Naive thymus-derived CD4-positive, alpha-beta T cell (primary cell): ENCODE results near the gene GABRG3. TPM values are rescaled to one million over a fixed set of nuclear protein-coding genes. Genes with fewer than 3 reads are reported as not detected.
"Not testable (repeated sequence)": the region's sequence is repeated elsewhere in the genome, so short reads cannot be mapped to it uniquely, and the experiment has no call there.

ENCODE experiments used
- ATAC-seq: fragments of 150-1000 bp; cut with Tn5 transposase; 2 replicates; pipeline ENCODE4 v1.10.0; 2021; ENCODE audit warnings: mild to moderate bottlenecking, moderate library complexity
- CTCF ChIA-PET: fragments of 350-600 bp; sonication (Branson Sonifier 250); formaldehyde crosslinking; loops from one replicate; lab custom pipeline; 2021; ENCODE audit warnings: antibody characterized with exemption; lab: Charles Lee
- POLR2A ChIA-PET: fragments of 350-600 bp; sonication (Branson Sonifier 250); formaldehyde crosslinking; loops from one replicate; lab custom pipeline; 2021; ENCODE audit warnings: antibody characterized with exemption, inconsistent platforms; lab: Charles Lee
- DNase-seq, 9 donors: peaks; one replicate each; pipeline versions ENCODE4 v3.0.0 to v3.0.0-alpha.2; 2020 to 2022; ENCODE audit warnings: mixed read lengths in 1 of 9
- H3K27ac ChIP-seq: one replicate; pipeline ENCODE4 v1.7.0; 2013; ENCODE audit warnings: mild to moderate bottlenecking, low read depth, low read length, moderate library complexity
- H3K27me3 ChIP-seq, 2 donors: one replicate each; pipeline ENCODE4 v1.7.0; 2013; ENCODE audit warnings: low read length in 2 of 2, mild to moderate bottlenecking in 2 of 2, moderate library complexity in 2 of 2; ENCODE audit not compliant: control insufficient read depth in 2 of 2, insufficient read depth in 2 of 2
- H3K36me3 ChIP-seq, 3 experiments: 1 replicate in 2 of 3; 2 replicates in 1 of 3; pipeline ENCODE4 v1.7.0; 2013; ENCODE audit warnings: low read length in 3 of 3, mild to moderate bottlenecking in 3 of 3, moderate library complexity in 1 of 3; ENCODE audit not compliant: insufficient read depth in 3 of 3, control insufficient read depth in 2 of 3
- H3K4me1 ChIP-seq, 2 donors: one replicate each; pipeline ENCODE4 v1.7.0; 2013; ENCODE audit warnings: low read length in 2 of 2, mild to moderate bottlenecking in 2 of 2, moderate library complexity in 1 of 2; ENCODE audit not compliant: control insufficient read depth in 2 of 2, insufficient read depth in 2 of 2
- H3K4me3 ChIP-seq: 2 replicates; pipeline ENCODE4 v1.7.0; 2013; ENCODE audit warnings: mild to moderate bottlenecking, low read length
- H3K9me3 ChIP-seq, 3 experiments: 1 replicate in 2 of 3; 2 replicates in 1 of 3; pipeline ENCODE4 v1.7.0; 2013; ENCODE audit warnings: low read length in 3 of 3; ENCODE audit not compliant: control insufficient read depth in 2 of 3
- H3K27ac Mint-ChIP-seq, 9 donors: one replicate each; pipeline ENCODE4 v1.8.0; 2020 to 2022; ENCODE audit warnings: mixed read lengths in 9 of 9, mild to moderate bottlenecking in 8 of 9, moderate library complexity in 5 of 9, inconsistent platforms in 2 of 9
- H3K27me3 Mint-ChIP-seq, 5 donors: one replicate each; pipeline ENCODE4 v1.8.0; 2021 to 2022; ENCODE audit warnings: mixed read lengths in 5 of 5, mild to moderate bottlenecking in 1 of 5
- H3K36me3 Mint-ChIP-seq, 5 donors: one replicate each; pipeline ENCODE4 v1.8.0; 2020 to 2022; ENCODE audit warnings: mixed read lengths in 5 of 5, mild to moderate bottlenecking in 3 of 5, inconsistent platforms in 1 of 5
- H3K4me1 Mint-ChIP-seq, 7 donors: one replicate each; pipeline ENCODE4 v1.8.0; 2020 to 2022; ENCODE audit warnings: mixed read lengths in 7 of 7, mild to moderate bottlenecking in 3 of 7, inconsistent platforms in 1 of 7
- H3K4me3 Mint-ChIP-seq, 10 donors: one replicate each; pipeline ENCODE4 v1.8.0; 2020 to 2022; ENCODE audit warnings: mild to moderate bottlenecking in 10 of 10, mixed read lengths in 10 of 10, moderate library complexity in 6 of 10, inconsistent platforms in 2 of 10
- H3K9me3 Mint-ChIP-seq, 11 donors: one replicate each; pipeline ENCODE4 v1.8.0; 2020 to 2022; ENCODE audit warnings: mixed read lengths in 11 of 11, mild to moderate bottlenecking in 4 of 11, inconsistent platforms in 1 of 11, moderate library complexity in 1 of 11
- intact Hi-C, 2 donors: fragments of 100-400 bp; cut with micrococcal nuclease; formaldehyde crosslinking; loops; one replicate each; pipeline ENCODE4 v1.15.1; 2023
- polyA plus RNA-seq, 2 donors: library from polyadenylated mRNA; unstranded; fragments of 300-500 nt; fragmentation: Illumina TruSeq; gene quantifications; one replicate each; pipeline ENCODE4 v1.2.3, GENCODE V29; 2021
- total RNA-seq, 6 experiments: library from RNA in 5 of 6; stranded (reverse) in 5 of 6; gene quantifications; 1 replicate in 5 of 6; 2 replicates in 1 of 6; pipeline ENCODE4 v1.2.3 and lab custom pipeline; 2021 to 2026

The GABRG3 gene
- total and polyA plus RNA-seq, 7 experiments from 2014 or later = not detected

DNA sequence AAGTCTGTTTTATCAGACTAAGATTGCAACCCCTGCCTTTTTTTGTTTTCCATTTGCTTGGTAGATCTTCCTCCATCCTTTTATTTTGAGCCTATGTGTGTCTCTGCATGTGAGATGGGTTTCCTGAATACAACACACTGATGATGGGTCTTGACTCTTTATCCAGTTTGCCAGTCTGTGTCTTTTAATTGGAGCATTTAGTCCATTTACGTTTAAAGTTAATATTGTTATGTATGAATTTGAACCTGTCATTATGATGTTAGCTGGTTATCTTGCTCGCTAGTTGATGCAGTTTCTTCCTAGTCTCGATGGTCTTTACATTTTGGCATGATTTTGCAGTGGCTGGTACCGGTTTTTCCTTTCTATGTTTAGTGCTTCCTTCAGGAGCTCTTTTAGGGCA is 220.5 kb downstream of the GABRG3 start:
- H3K36me3 ChIP-seq, H3K4me3 ChIP-seq, H3K27ac Mint-ChIP-seq, H3K9me3 ChIP-seq, POLR2A ChIA-PET, DNase-seq, H3K4me1 Mint-ChIP-seq, CTCF ChIA-PET, H3K4me1 ChIP-seq, ATAC-seq, H3K4me3 Mint-ChIP-seq, intact Hi-C loops, H3K36me3 Mint-ChIP-seq, H3K27ac ChIP-seq, H3K27me3 Mint-ChIP-seq, H3K27me3 ChIP-seq: not testable (repeated sequence)
- H3K9me3 Mint-ChIP-seq = peaks cover 0 to 34% (median 14%) of the 10 kb centered on the region in 11 donors

DNA sequence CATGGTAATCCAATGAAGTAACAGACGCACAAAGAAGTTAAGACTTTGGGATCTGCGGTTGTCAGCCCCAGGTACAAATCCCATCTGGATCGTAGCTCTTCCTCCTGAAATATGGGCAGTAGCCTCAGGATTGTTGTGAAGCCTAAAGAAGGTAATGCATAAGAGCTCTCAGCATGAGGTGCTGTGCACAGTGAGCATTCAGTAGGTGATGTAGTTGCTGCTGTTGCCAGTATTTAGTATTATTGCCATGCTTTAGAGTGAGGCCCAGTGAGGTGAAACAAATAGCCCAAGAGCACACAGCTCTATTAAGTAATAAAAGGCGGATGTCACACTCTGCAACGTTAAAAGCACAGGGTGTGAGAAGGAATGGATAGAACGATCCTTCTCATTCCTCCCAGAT is 225.7 kb downstream of the GABRG3 start:
- H3K36me3 Mint-ChIP-seq = no peaks in the 10 kb centered on the region
- no peaks in the 10 kb centered on the region for H3K36me3 ChIP-seq
- ChIA-PET CTCF (no interaction called here), POLR2A (no interaction called here)
- no peaks in the 10 kb centered on the region for H3K4me1 Mint-ChIP-seq
- DNase-seq (no peak), ATAC-seq (no peak)
- no peaks in the 10 kb centered on the region for H3K9me3 ChIP-seq
- H3K27me3 ChIP-seq = no peaks in the 10 kb centered on the region
- no peak overlapping the region for H3K4me3 ChIP-seq
- H3K4me3 Mint-ChIP-seq = no peak overlapping the region
- H3K4me1 ChIP-seq = no peaks in the 10 kb centered on the region
- H3K27ac Mint-ChIP-seq = no peak overlapping the region
- intact Hi-C loops = no loop called here
- peaks cover 0 to 29% (median 11%) of the 10 kb centered on the region in 11 donors for H3K9me3 Mint-ChIP-seq
- no peak overlapping the region for H3K27ac ChIP-seq
- no peaks in the 10 kb centered on the region for H3K27me3 Mint-ChIP-seq

DNA sequence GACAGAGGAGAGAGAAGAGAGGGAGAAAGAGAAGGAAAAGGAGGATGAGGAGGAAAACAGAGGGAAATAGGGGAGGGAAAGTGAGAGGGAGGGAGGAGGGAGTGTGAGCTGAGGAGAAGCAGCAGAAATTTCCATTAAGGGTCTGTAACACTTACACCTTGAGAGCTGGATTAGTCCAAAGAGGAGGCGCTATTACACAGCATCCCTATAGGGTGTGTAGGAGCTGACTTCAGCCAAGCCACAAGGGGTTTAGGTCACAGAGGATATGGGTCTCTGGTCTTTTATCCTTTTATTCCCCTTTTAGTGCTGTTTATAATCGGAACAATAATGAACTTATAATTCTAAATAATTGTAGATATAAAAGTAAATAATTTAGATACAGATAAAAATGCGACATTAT is 230.4 kb downstream of the GABRG3 start:
- peaks cover 0 to 5% (median 0%) of the 10 kb centered on the region in 5 donors for H3K36me3 Mint-ChIP-seq
- Histone ChIP-seq H3K27ac (no peak overlapping the region), H3K27me3 (no peaks in the 10 kb centered on the region), H3K36me3 (no peaks in the 10 kb centered on the region), H3K4me1 (no peaks in the 10 kb centered on the region), H3K4me3 (no peak overlapping the region), H3K9me3 (no peaks in the 10 kb centered on the region)
- intact Hi-C loops = no loop called here
- H3K27ac Mint-ChIP-seq = no peak overlapping the region
- H3K4me3 Mint-ChIP-seq = no peak overlapping the region
- ATAC-seq (no peak), DNase-seq (no peak)
- peaks cover 2 to 23% (median 9%) of the 10 kb centered on the region in 11 donors for H3K9me3 Mint-ChIP-seq
- ChIA-PET CTCF (no interaction called here), POLR2A (no interaction called here)
- H3K4me1 Mint-ChIP-seq = no peaks in the 10 kb centered on the region
- no peaks in the 10 kb centered on the region for H3K27me3 Mint-ChIP-seq

DNA sequence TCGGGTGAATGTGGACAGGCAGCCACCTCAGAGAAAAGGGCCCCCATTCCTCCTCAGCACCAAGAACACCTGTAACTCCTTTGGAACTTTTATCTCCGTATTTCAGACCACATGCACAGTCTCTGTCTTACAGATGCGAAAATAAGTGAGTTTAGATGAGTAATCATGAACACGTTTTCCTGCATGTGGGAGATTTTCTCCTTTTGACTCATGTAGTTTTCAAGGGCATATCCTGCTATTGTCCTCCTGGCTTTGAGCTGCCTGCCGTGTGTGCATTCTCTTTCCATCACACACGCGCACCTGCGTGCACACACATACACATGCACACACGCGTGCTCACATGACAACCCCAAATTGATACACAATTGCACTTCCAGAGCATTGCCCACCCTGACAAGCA is 239.2 kb downstream of the GABRG3 start:
- DNase-seq (no peak), ATAC-seq (no peak)
- Histone ChIP-seq H3K27me3 (no peaks in the 10 kb centered on the region), H3K36me3 (no peaks in the 10 kb centered on the region), H3K4me1 (no peaks in the 10 kb centered on the region), H3K4me3 (no peak overlapping the region), H3K9me3 (no peaks in the 10 kb centered on the region), H3K27ac (no peak overlapping the region)
- H3K4me1 Mint-ChIP-seq = no peaks in the 10 kb centered on the region
- peaks cover 0 to 6% (median 0%) of the 10 kb centered on the region in 5 donors for H3K27me3 Mint-ChIP-seq
- no peak overlapping the region for H3K27ac Mint-ChIP-seq
- peaks cover 5 to 22% (median 13%) of the 10 kb centered on the region in 11 donors for H3K9me3 Mint-ChIP-seq
- peaks cover 0 to 5% (median 0%) of the 10 kb centered on the region in 5 donors for H3K36me3 Mint-ChIP-seq
- intact Hi-C loops = no loop called here
- ChIA-PET POLR2A (no interaction called here), CTCF (no interaction called here)
- no peak overlapping the region for H3K4me3 Mint-ChIP-seq

DNA sequence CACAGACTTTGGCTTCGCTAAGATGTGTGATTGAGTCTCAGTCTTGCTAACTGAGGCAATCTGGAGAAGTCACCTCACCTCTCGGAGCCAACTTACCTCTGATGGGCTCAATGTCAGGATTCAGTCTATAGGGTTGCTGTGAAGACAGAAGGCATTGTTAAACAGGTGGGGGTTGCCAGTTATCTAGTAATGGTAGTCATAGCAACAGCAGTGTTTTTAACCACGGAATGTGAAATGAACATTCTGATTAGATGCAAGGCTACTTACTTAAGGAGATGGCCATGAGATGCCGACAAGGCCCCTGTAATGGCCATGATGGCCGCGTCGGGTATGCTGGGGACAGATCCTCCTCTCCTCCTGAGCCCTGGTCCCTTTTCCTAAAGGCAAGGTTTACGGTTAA is 243.1 kb downstream of the GABRG3 start:
- ATAC-seq = no peak
- Histone ChIP-seq H3K36me3 (no peaks in the 10 kb centered on the region), H3K9me3 (no peaks in the 10 kb centered on the region), H3K4me3 (no peak overlapping the region), H3K27ac (no peak overlapping the region), H3K4me1 (no peaks in the 10 kb centered on the region), H3K27me3 (no peaks in the 10 kb centered on the region)
- H3K27me3 Mint-ChIP-seq = peaks cover 0 to 5% (median 0%) of the 10 kb centered on the region in 5 donors
- ChIA-PET POLR2A (no interaction called here), CTCF (no interaction called here)
- intact Hi-C loops = no loop called here
- H3K9me3 Mint-ChIP-seq = peaks cover 0 to 23% (median 11%) of the 10 kb centered on the region in 11 donors
- H3K36me3 Mint-ChIP-seq = no peaks in the 10 kb centered on the region
- no peak for DNase-seq
- H3K4me1 Mint-ChIP-seq = no peaks in the 10 kb centered on the region
- no peak overlapping the region for H3K4me3 Mint-ChIP-seq
- no peak overlapping the region for H3K27ac Mint-ChIP-seq

DNA sequence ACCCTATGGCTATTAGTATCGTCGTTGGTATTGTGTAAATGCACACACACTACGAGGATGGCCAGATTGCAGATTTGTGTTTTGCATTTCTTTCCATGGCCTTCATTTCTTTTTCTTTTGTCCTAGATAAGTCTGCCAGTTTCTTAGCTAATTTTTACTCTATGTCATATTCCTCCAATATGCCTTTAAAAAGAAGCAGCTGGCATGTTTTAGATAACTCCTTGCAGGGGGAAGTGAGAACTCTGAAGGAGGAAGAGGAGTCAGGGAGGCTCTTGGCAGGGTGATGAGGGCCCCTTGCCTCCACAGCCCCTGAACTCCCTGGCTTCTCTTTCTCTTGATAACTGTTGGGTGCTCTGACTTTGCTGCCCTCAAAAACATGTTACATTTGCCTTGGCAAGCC is 244.0 kb downstream of the GABRG3 start:
- ChIA-PET CTCF (no interaction called here), POLR2A (no interaction called here)
- intact Hi-C loops = no loop called here
- Histone ChIP-seq H3K27ac (no peak overlapping the region), H3K4me3 (no peak overlapping the region), H3K27me3 (no peaks in the 10 kb centered on the region), H3K9me3 (no peaks in the 10 kb centered on the region), H3K4me1 (no peaks in the 10 kb centered on the region), H3K36me3 (no peaks in the 10 kb centered on the region)
- Mint-ChIP-seq H3K27me3 (no peaks in the 10 kb centered on the region), H3K4me1 (no peaks in the 10 kb centered on the region), H3K36me3 (no peaks in the 10 kb centered on the region), H3K27ac (no peak overlapping the region), H3K9me3 (peaks cover 0 to 24% (median 12%) of the 10 kb centered on the region in 11 donors), H3K4me3 (no peak overlapping the region)
- DNase-seq (no peak), ATAC-seq (no peak)

DNA sequence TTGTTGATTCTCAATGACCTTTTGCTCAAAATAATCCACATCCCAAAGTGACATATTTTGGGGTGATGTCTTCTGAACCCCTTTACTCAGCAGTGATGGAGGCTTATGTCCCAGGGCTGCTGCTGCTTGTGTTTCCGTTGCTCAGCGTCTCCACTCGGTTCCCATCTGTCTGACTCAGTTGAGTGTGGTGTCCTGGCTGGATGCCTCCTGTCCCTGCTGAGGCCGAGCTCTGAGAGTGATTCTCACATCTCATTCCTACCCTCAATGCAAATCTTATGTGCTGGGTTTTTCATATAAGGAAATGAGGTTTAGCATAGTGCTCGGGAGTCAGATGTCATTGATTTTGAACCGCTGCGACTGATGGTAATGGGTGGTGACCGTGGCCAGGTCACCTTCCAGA is 247.4 kb downstream of the GABRG3 start:
- H3K27ac Mint-ChIP-seq = no peak overlapping the region
- peaks cover 0 to 5% (median 0%) of the 10 kb centered on the region in 5 donors for H3K27me3 Mint-ChIP-seq
- Histone ChIP-seq H3K36me3 (no peaks in the 10 kb centered on the region), H3K27ac (no peak overlapping the region), H3K4me3 (no peak overlapping the region), H3K9me3 (no peaks in the 10 kb centered on the region), H3K4me1 (no peaks in the 10 kb centered on the region), H3K27me3 (no peaks in the 10 kb centered on the region)
- no peak for DNase-seq
- no peaks in the 10 kb centered on the region for H3K36me3 Mint-ChIP-seq
- ChIA-PET CTCF (no interaction called here), POLR2A (no interaction called here)
- intact Hi-C loops = no loop called here
- no peak overlapping the region for H3K4me3 Mint-ChIP-seq
- no peak for ATAC-seq
- H3K9me3 Mint-ChIP-seq = peaks cover 0 to 18% (median 9%) of the 10 kb centered on the region in 11 donors
- H3K4me1 Mint-ChIP-seq = no peaks in the 10 kb centered on the region
